K562 (cell line): ENCODE measurements around the gene PRKRIP1. TPM values are rescaled to one million over a fixed set of nuclear protein-coding genes. Genes with fewer than 3 reads are reported as not detected.

Experiments
- CHCHD3 ChIP-seq: fragments of 250-450 bp; sonication (Bioruptor Pico); IDR thresholded peaks from 2 replicates; pipeline ENCODE4 v2.1.2; 2022; ENCODE audit warnings: mild to moderate bottlenecking
- ELF2 ChIP-seq: fragments of 250-450 bp; sonication (Bioruptor Pico); IDR thresholded peaks from 2 replicates; pipeline ENCODE4 v1.5.0; 2021; ENCODE audit warnings: mild to moderate bottlenecking
- LEF1 ChIP-seq: fragments of 450-650 bp; IDR thresholded peaks from 2 replicates; pipeline ENCODE4 v1.6.1; 2016; ENCODE audit warnings: mild to moderate bottlenecking
- POLR2AphosphoS5 ChIP-seq: IDR thresholded peaks from 2 replicates; pipeline ENCODE4 v1.6.1; 2011; ENCODE audit warnings: mild to moderate bottlenecking, low read depth, low read length, moderate library complexity; ENCODE audit not compliant: control insufficient read depth, insufficient read depth
- RB1 ChIP-seq: fragments of 450-650 bp; IDR thresholded peaks from 2 replicates; pipeline ENCODE4 v1.6.1; 2017; ENCODE audit warnings: low read depth, mild to moderate bottlenecking
- RFX1 ChIP-seq: fragments of 450-650 bp; IDR thresholded peaks from 2 replicates; pipeline ENCODE4 v1.6.1; 2016; ENCODE audit warnings: mild to moderate bottlenecking, moderate library complexity
- SIRT6 ChIP-seq: IDR thresholded peaks from one replicate; pipeline ENCODE4 v1.6.1; 2012; ENCODE audit warnings: low read depth, mild to moderate bottlenecking, control low read depth, inconsistent platforms, low read length, moderate library complexity
- SIX5 ChIP-seq, 2 experiments: IDR thresholded peaks; 2 replicates each; pipeline ENCODE4 v1.6.1; 2011; ENCODE audit warnings: low read length in 2 of 2, borderline replicate concordance in 1 of 2, low read depth in 1 of 2, mild to moderate bottlenecking in 1 of 2, moderate library complexity in 1 of 2; ENCODE audit not compliant: insufficient read depth in 1 of 2
- SMAD1 ChIP-seq: fragments of 150-350 bp; IDR thresholded peaks from 2 replicates; pipeline ENCODE4 v1.6.1; 2014; ENCODE audit warnings: low read length, low read depth; ENCODE audit not compliant: partially characterized antibody
- SMAD2 ChIP-seq: fragments of 150-350 bp; IDR thresholded peaks from 2 replicates; pipeline ENCODE4 v1.6.1; 2014; ENCODE audit warnings: low read depth, mild to moderate bottlenecking, low read length
- ZNF143 ChIP-seq: sonication (generic); formaldehyde crosslinking; IDR thresholded peaks from 2 replicates; pipeline ENCODE4 v1.9.0; 2022; ENCODE audit warnings: mild to moderate bottlenecking, missing genetic modification reagents
- ZNF197 ChIP-seq: fragments of 200-800 bp; sonication (Bioruptor generic); IDR thresholded peaks from 2 replicates; pipeline ENCODE4 v1.6.1; 2016; ENCODE audit warnings: low read depth, missing genetic modification characterization, missing compliant biosample characterization
- ZNF274 ChIP-seq: IDR thresholded peaks from 2 replicates; pipeline ENCODE4 v1.6.1; 2011; ENCODE audit warnings: low read depth, mild to moderate bottlenecking, low read length, moderate library complexity, borderline replicate concordance
- ZNF444 ChIP-seq: fragments of 250-450 bp; sonication (Bioruptor Pico); IDR thresholded peaks from 2 replicates; pipeline ENCODE4 v1.4.0; 2020; ENCODE audit warnings: mild to moderate bottlenecking, moderate library complexity
- ZSCAN32 ChIP-seq: fragments of 450-650 bp; formaldehyde crosslinking; IDR thresholded peaks from 2 replicates; pipeline ENCODE4 v1.4.0; 2020; ENCODE audit warnings: mild to moderate bottlenecking, moderate library complexity
- polyA plus RNA-seq, 8 experiments: library from polyadenylated mRNA; depleted of rRNA in 4 of 8; stranded (reverse) in 5 of 8; unstranded in 3 of 8; fragments of >200 nt; fragmentation: Nextera tagmentation in 2 of 8; fragmentation: Illumina TruSeq in 1 of 8; extraction: Ambion mirVana in 2 of 8; extraction: Trizol in 1 of 8; gene quantifications; 2 replicates each; pipeline versions ENCODE4 v1.2.1 to v1.2.3, GENCODE V29; 2011 to 2014; ENCODE audit warnings: inconsistent platforms in 1 of 8, missing spikeins in 1 of 8
- total RNA-seq, 7 experiments: library from RNA; depleted of rRNA in 6 of 7; stranded (reverse); fragments of >200 nt in 6 of 7; fragmentation: Illumina TruSeq in 2 of 7; extraction: Trizol in 2 of 7; gene quantifications; 2 replicates each; pipeline versions ENCODE4 v1.2.1 to v1.2.3, GENCODE V29; 2011 to 2021; ENCODE audit warnings: low replicate concordance in 1 of 7
- TF ChIP-seq, protein P1 (sequence below): fragments of 250-450 bp; sonication (Bioruptor Pico); IDR thresholded peaks from 2 replicates; pipeline ENCODE4 v1.4.0; 2020; ENCODE audit warnings: mild to moderate bottlenecking, moderate library complexity, borderline replicate concordance
- TF ChIP-seq, protein P2 (sequence below): fragments of 450-650 bp; IDR thresholded peaks from 2 replicates; pipeline ENCODE4 v1.7.1; 2018; ENCODE audit warnings: mild to moderate bottlenecking, low read depth; ENCODE audit not compliant: partially characterized antibody
- TF ChIP-seq, protein P3 (sequence below): fragments of 250-450 bp; sonication (Bioruptor Pico); IDR thresholded peaks from 2 replicates; pipeline ENCODE4 v1.5.0; 2021; ENCODE audit warnings: mild to moderate bottlenecking, moderate library complexity

The PRKRIP1 gene
- total and polyA plus RNA-seq, 9 of the 15 experiments (the other 6 are each of a cell fraction or from before 2014, with no cell fraction given), result 14.9 to 52.1 (median 19.8) TPM

DNA sequence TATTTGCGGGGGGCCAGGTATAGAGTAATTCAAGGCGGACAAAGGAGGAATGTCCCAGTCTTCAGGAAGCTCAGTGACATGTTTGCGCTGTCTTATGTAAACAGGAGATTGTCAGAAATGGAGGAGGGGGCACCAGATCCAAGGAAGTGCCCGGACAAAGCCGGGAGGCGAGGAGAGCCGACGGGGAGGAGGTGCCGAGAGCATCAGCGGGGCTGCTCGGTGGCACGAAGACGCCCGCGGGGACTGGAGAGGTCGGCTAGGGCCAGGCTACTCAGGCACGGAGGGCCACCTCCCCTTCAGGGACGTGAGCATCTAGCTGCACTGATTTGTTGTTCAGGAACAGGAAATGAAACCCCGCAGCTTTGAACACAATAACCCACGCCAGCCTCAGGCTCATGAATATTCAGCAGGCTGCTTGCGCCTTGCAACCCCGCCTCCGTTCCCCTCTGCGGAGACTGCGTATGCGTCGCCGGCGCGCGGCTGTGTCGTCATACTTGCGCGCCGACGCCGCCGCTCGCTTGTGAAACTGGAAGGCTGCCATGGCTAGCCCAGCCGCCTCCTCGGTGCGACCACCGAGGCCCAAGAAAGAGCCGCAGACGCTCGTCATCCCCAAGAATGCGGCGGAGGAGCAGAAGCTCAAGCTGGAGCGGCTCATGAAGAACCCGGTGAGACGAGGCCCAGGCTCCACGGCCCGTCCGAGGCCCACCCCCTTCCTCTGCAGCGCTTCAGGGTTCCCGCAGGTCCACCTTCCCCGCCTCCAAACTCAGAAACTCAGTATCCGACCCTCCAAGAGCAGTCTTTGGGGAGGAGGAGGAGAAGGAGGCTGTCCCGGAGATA, at the start of gene PRKRIP1 (continued):
- TF ChIP-seq POLR2AphosphoS5, result peak; percentile 81
- TF ChIP-seq RFX1, result no peak
- peak; percentile 48 for TF ChIP-seq SMAD1
- TF ChIP-seq, protein P1, sequence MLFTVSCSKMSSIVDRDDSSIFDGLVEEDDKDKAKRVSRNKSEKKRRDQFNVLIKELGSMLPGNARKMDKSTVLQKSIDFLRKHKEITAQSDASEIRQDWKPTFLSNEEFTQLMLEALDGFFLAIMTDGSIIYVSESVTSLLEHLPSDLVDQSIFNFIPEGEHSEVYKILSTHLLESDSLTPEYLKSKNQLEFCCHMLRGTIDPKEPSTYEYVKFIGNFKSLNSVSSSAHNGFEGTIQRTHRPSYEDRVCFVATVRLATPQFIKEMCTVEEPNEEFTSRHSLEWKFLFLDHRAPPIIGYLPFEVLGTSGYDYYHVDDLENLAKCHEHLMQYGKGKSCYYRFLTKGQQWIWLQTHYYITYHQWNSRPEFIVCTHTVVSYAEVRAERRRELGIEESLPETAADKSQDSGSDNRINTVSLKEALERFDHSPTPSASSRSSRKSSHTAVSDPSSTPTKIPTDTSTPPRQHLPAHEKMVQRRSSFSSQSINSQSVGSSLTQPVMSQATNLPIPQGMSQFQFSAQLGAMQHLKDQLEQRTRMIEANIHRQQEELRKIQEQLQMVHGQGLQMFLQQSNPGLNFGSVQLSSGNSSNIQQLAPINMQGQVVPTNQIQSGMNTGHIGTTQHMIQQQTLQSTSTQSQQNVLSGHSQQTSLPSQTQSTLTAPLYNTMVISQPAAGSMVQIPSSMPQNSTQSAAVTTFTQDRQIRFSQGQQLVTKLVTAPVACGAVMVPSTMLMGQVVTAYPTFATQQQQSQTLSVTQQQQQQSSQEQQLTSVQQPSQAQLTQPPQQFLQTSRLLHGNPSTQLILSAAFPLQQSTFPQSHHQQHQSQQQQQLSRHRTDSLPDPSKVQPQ (CRISPR knock-in tag), result no peak
- peak; percentile 60; the same call in 1 of the 2 replicates for TF ChIP-seq ELF2 (CRISPR knock-in tag)
- TF ChIP-seq ZNF444 (CRISPR knock-in tag), result 0 out of 2 replicates have a peak, but pooled peaks have one; percentile 22
- no peak for TF ChIP-seq SMAD2
- TF ChIP-seq, protein P2, sequence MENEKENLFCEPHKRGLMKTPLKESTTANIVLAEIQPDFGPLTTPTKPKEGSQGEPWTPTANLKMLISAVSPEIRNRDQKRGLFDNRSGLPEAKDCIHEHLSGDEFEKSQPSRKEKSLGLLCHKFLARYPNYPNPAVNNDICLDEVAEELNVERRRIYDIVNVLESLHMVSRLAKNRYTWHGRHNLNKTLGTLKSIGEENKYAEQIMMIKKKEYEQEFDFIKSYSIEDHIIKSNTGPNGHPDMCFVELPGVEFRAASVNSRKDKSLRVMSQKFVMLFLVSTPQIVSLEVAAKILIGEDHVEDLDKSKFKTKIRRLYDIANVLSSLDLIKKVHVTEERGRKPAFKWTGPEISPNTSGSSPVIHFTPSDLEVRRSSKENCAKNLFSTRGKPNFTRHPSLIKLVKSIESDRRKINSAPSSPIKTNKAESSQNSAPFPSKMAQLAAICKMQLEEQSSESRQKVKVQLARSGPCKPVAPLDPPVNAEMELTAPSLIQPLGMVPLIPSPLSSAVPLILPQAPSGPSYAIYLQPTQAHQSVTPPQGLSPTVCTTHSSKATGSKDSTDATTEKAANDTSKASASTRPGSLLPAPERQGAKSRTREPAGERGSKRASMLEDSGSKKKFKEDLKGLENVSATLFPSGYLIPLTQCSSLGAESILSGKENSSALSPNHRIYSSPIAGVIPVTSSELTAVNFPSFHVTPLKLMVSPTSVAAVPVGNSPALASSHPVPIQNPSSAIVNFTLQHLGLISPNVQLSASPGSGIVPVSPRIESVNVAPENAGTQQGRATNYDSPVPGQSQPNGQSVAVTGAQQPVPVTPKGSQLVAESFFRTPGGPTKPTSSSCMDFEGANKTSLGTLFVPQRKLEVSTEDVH, result peak; percentile 74
- peak; percentile 36; the same call in 1 of the 2 replicates for TF ChIP-seq RB1
- no peak for TF ChIP-seq ZNF143 (CRISPR knock-in tag)
- 0 out of 2 replicates have a peak, but pooled peaks have one; percentile 55 for TF ChIP-seq CHCHD3 (CRISPR knock-in tag)
- TF ChIP-seq ZNF274, result no peak
- no peak for TF ChIP-seq LEF1
- TF ChIP-seq SIX5 (IDR thresholded peaks at IDR 0.05; ENCODE audit: borderline replicate concordance in 1 of 2, insufficient read depth in 1 of 2, low read depth in 1 of 2, low read length in 2 of 2), result peak in 1 of 2 experiments; percentile 32; a peak in 1 of 4 replicates
- TF ChIP-seq, protein P3, sequence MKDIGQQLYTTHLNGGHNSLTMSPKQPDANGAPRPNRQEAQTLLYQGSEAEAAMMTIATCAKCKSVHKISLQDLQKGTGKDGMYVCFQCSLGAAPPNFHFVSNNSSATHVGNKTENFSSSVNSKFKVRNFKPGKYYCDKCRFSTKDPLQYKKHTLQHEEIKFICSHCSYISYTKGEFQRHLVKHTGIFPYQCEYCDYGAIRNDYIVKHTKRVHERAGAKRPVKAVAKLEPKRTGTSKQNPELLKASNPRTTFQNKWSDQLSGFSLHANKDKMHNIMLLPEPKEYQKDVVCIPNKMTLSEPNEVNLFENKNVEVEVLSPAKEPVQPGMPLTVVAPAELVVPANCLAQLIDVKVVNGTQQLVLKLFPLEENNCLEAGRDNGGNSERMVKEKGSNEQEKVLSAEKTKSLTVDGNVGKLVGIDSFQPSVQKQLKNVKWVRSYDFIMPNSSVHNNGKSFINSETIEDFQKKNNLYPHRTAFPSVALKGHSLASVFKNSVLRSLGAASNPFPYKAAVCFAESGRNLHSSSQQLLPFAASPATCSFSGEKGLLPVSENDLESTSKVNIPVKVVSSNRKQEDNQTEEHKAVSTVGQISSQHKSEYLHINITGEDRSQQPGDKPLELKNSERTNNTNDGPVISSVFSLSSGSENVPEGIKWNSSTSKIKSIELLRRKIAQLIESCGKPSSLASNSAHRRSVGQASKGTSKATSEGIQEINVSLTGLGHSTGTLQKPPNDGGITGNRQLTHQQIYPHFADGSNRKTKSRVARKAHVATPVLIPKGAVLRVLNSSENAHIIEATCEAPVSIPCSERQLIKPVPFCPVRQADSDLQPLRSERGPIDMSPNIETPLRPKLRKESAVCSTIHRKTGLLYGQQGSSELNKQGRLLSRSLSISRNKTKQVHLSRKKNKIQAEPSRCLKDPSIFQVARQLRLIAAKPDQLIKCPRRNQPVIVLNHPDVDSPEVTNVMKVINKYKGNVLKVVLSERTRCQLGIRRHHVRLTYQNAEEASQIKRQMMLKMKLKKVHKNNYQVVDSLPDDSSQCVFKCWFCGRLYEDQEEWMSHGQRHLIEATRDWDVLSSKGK (CRISPR knock-in tag), result 0 out of 2 replicates have a peak, but pooled peaks have one; percentile 19
- TF ChIP-seq ZNF197 (CRISPR knock-in tag), result no peak
- no peak for TF ChIP-seq ZSCAN32 (CRISPR knock-in tag)
- peak; percentile 46 for TF ChIP-seq SIRT6
